Central memory CD4-positive, alpha-beta T cell (primary cell): ENCODE measurements around the gene PDE4A.

ENCODE experiments used
- DNase-seq: peaks from one replicate; pipeline ENCODE4 v3.0.0; 2022

The PDE4A gene

DNA sequence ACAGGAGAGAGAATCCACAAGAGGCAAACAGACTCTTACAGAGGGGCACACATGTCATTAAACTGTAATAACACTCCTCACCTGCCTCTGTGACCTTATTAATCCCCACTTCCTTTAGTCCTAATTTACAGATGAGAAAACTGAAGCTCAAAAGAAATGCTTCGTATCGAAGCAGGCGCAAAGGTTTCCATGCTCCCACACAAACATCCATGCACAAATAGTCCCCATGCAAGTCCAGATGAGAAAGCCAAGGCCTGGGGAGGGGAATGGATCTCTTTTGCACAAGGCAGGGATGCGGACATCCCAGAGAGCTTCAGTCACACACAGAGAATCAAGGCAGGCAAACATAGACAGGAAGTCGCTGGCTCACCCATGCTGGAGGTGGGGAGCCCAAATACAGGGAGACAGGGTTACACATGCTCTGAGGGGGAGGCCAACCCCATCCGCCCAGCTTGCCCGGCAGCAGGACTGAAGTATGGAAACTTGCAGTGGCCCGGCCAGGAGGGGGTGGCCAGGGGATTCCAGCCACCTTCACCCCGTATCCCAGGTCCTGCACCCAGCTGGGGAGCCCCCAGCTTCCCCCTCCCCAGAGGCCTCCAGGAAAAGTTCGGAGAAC, 96.4 kb downstream of the PDE4A start:
- no peak for DNase-seq

DNA sequence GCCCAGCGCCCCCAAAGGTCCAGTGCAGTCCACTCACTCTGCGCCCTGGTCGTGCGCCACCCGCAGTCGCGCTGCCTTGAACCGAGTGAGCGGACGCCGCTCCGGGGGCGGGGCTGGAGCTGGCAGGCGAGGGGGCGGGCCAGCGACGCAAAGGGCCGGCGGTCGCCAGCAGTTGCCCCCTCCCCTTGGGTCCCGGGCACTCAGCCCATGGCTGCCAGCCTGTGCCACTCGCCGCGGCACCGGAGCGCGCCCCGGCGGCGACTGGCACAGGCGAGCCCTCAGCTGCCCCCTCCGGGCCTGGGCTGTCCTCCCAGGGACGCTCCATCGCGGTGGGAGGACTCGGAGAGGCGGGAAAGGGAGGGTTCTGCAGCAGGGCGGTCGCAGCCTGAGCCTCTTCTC, 97.0 kb downstream of the PDE4A start, which contains the start of gene S1PR5:
Gene S1PR5 (minus strand): TSS at position 87 of the 399 bp plus-strand sequence. CDS start 2,436 bp downstream, outside the sequence.
- DNase-seq, result no peak

DNA sequence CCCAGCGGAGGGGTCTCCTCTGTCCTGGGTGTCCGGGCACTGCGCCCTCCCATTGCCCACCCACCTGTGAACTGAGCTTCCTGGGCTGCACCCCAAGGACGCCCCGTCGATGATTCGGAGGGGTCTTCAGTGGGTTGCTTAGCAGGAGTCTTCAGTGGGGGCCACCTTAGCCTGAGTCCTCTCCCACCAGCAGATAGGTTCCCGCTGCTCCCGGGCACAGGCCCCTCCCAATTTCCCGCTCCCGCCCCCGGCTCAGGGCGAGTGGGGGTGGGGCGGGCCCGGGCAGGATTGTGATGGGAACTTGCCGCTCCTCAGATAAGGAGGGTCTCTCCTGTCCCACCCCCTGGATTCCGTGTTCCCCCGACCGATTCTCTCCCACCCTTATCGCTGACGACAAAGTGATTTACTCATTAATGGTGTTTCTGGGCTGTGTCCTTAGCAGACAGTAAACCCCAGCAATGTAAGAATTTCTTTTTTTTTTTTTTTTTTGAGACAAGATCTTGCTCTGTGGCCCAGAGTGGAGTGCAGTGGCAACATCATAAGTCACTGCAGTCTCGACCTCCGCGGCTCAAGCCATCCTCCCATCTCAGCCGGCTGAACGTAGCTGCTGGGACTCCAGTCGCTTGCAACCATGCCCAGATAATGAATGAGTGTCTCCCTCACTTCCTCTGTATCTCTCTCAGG, 97.6 kb downstream of the PDE4A start:
- DNase-seq, result no peak

DNA sequence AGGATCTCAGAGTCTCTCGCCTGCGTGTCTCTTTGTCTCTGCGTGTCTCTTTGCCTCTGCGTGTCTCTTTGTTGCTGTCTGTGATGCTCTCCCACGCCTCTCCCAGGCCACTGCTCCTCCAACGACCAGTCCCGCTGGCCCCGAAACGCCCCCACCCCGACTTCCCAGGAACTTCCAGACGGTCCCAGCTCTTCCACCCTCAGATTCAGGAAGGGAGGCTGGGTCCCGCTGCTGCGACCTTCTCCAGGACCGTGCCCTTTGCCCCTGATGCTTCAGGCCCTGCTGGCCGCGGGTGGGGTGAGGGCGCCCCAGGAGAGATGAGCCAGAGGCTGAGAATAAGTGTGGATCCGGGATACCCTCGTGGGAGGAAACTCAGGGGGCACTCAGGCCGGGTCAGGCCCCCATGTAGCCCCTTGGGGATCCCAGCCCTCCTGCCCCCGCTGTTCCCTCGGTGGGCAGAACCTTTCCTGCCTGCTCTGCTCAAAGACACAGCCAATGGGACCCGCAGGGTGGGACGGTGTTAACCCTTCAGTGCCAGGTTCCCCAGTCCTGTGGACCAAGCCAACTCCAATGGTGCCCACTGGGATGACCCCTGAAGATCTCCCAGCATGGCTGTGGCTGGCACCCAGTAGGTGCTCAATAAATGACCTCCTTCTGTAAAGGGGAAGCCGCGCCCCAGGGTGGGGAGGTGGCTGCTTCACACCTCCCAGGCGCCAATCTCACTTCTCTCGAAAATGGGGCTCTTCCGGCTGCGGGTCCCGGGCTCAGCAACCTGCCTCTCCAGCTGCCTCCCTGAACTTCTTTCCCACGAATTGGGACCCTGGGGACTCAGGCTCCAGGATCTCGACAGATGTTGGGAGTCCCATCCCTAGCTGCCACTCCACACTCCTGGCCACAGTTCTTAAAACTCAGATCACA, 98.4 kb downstream of the PDE4A start:
- DNase-seq, result no peak
